Upper lobe of left lung (tissue), 6 donors: ENCODE results near the gene CARM1. TPM values are rescaled to one million over a fixed set of nuclear protein-coding genes. Genes with fewer than 3 reads are reported as not detected.
A peak's percentile ranks its signal among the peaks of the same experiment; 100 is the strongest.

ENCODE experiments used
- ATAC-seq, 2 donors: fragments of 200-7000 bp; cut with Tn5 transposase; one replicate each; pipeline ENCODE4 v1.9.1; 2022; ENCODE audit warnings: mild to moderate bottlenecking in 2 of 2, moderate library complexity in 2 of 2; ENCODE audit not compliant: low FRiP score in 2 of 2
- DNase-seq, 2 donors: peaks; one replicate each; pipeline ENCODE4 v3.0.0-alpha.2; 2019 to 2020
- H3K27ac ChIP-seq, 4 donors: fragments of 200-600 bp; sonication (generic); one replicate each; pipeline ENCODE4 v1.5.1; 2016 to 2019
- H3K27me3 ChIP-seq, 4 donors: fragments of 200-600 bp; sonication (generic); one replicate each; pipeline ENCODE4 v1.5.1; 2017 to 2019
- H3K36me3 ChIP-seq, 4 donors: fragments of 200-600 bp; sonication (generic); one replicate each; pipeline ENCODE4 v1.5.1; 2016 to 2019
- H3K4me1 ChIP-seq, 4 donors: fragments of 200-600 bp; sonication (generic); one replicate each; pipeline ENCODE4 v1.5.1; 2018 to 2019
- H3K4me3 ChIP-seq, 4 donors: fragments of 200-600 bp; sonication (generic); one replicate each; pipeline ENCODE4 v1.5.1; 2017 to 2019; ENCODE audit warnings: mild to moderate bottlenecking in 2 of 4, moderate library complexity in 1 of 4
- H3K9me3 ChIP-seq, 4 donors: fragments of 200-600 bp; sonication (generic); one replicate each; pipeline ENCODE4 v1.5.1; 2018 to 2019
- EP300 ChIP-seq, 4 donors: sonication (generic); formaldehyde crosslinking; IDR thresholded peaks; one replicate each; pipeline ENCODE4 v1.5.1; 2017; ENCODE audit warnings: antibody characterized with exemption in 4 of 4, control low read depth in 2 of 4
- POLR2A ChIP-seq, 4 donors: fragments of 450-650 bp; IDR thresholded peaks; one replicate each; pipeline ENCODE4 v1.5.1; 2016 to 2017; ENCODE audit warnings: antibody characterized with exemption in 4 of 4, mild to moderate bottlenecking in 2 of 4
- POLR2AphosphoS5 ChIP-seq, 2 donors: sonication (generic); formaldehyde crosslinking; IDR thresholded peaks; one replicate each; pipeline ENCODE4 v1.5.1; 2017; ENCODE audit warnings: antibody characterized with exemption in 2 of 2
- WGBS, 2 donors: methylation state at CpG; one replicate each; pipeline ENCODE4 v1.1.5; 2017 to 2018; 5-methylcytosine and 5-hydroxymethylcytosine counted together
- total RNA-seq, 6 donors: library from RNA; depleted of rRNA in 4 of 6; stranded (reverse); fragments of >200 nt in 4 of 6; gene quantifications; one replicate each; pipeline versions ENCODE4 v1.1.0 to v1.2.1, GENCODE V29; 2016 to 2021
- TF ChIP-seq, protein P1 (sequence below), 6 experiments: fragments of 450-650 bp in 4 of 6; fragments of 200-600 bp in 2 of 6; sonication (generic) in 2 of 6; IDR thresholded peaks; one replicate each; pipeline ENCODE4 v1.5.1; 2016 to 2019; ENCODE audit warnings: antibody characterized with exemption in 6 of 6
- donor health status: DM: no; HTN: no; CAD: no; lungs with moderate emphysema.
- donor health status: DM: no; HTN: yes; CAD: no; lungs with severe emphysema.

CARM1 gene
- total RNA-seq, 6 donors from 2014 or later: 19.0 to 30.6 (median 25.3) TPM

DNA sequence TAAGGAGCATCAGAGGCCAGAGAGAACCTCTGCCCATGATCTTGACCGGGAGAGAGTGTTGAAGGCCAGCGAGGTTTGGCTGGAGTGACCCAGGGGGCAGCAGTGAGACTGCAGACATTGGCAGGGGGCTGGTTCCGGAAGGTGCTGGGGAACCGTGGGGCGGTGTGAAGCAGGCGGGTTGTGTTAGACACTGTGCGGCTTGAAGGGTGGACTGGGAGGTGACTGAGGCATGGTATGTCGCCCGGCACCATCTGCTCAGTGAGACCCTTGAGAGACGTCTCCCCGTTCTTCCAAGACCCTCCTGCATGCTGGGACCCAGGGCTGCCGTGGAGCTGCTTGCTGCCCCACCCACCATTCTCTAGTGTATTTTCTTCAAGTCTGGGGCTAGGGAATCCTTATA lies 24.6 kb downstream of the CARM1 start:
- no peak overlapping the region for H3K4me3 ChIP-seq
- no peak overlapping the region for H3K27ac ChIP-seq
- ATAC-seq: no peak
- no peak for DNase-seq
- 87 to 95% methylated on average over 12 of the region's 12 CpGs for WGBS, 2 donors
- no peaks in the 10 kb centered on the region for H3K36me3 ChIP-seq
- H3K27me3 ChIP-seq: no peaks in the 10 kb centered on the region
- peaks cover 9 to 23% (median 21%) of the 10 kb centered on the region in 4 donors for H3K4me1 ChIP-seq
- no peaks in the 10 kb centered on the region for H3K9me3 ChIP-seq
- TF ChIP-seq EP300 (IDR thresholded peaks at IDR 0.05) (no peak), POLR2AphosphoS5 (IDR thresholded peaks at IDR 0.05) (no peak), POLR2A (IDR thresholded peaks at IDR 0.05) (no peak)
- TF ChIP-seq, protein P1, sequence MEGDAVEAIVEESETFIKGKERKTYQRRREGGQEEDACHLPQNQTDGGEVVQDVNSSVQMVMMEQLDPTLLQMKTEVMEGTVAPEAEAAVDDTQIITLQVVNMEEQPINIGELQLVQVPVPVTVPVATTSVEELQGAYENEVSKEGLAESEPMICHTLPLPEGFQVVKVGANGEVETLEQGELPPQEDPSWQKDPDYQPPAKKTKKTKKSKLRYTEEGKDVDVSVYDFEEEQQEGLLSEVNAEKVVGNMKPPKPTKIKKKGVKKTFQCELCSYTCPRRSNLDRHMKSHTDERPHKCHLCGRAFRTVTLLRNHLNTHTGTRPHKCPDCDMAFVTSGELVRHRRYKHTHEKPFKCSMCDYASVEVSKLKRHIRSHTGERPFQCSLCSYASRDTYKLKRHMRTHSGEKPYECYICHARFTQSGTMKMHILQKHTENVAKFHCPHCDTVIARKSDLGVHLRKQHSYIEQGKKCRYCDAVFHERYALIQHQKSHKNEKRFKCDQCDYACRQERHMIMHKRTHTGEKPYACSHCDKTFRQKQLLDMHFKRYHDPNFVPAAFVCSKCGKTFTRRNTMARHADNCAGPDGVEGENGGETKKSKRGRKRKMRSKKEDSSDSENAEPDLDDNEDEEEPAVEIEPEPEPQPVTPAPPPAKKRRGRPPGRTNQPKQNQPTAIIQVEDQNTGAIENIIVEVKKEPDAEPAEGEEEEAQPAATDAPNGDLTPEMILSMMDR (IDR thresholded peaks at IDR 0.05): no peak

DNA sequence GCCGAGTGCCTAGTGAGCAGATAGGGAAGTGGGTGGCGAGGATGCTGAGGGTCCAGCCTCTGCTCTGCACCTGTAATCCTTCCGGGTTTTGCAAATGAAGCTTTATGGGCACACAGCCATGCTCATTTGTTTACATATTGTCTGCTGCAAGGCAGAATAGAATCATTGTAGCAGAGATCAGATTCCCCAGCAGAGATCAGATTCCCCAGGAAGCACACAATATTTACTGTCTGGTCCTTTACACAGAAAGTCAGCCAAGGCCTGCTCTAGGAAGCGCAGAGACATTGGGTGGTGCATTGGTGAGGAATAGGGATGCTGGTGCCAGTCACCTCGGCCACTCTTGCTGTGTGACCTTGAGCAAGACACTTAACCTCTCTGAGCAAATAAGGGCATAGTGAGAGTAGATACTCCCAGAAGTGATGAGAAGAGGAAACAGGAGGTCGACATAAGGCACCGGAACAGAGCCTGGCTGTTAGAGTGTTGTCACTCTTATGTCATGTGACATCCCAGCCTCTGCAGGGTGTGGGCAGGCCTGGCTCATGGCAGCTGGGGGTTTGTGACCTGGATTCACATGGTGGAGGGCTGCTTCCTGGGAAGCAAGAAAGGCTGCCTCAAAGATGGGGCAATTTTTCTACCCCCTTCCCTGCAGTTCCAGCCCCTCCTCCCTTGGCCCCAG lies 25.6 kb downstream of the CARM1 start:
- WGBS, 2 donors: 31 to 44% methylated on average over 6 to 7 of the region's 7 CpGs
- no peak overlapping the region for H3K27ac ChIP-seq
- no peak overlapping the region for H3K4me3 ChIP-seq
- ATAC-seq (peak in 1 of 2 donors; percentile 22), DNase-seq (no peak)
- TF ChIP-seq EP300 (IDR thresholded peaks at IDR 0.05) (no peak), POLR2A (IDR thresholded peaks at IDR 0.05) (no peak), POLR2AphosphoS5 (IDR thresholded peaks at IDR 0.05) (no peak)
- TF ChIP-seq, protein P1 (IDR thresholded peaks at IDR 0.05): no peak
- no peaks in the 10 kb centered on the region for H3K36me3 ChIP-seq
- no peaks in the 10 kb centered on the region for H3K9me3 ChIP-seq
- no peaks in the 10 kb centered on the region for H3K27me3 ChIP-seq
- H3K4me1 ChIP-seq: peaks cover 9 to 17% (median 16%) of the 10 kb centered on the region in 4 donors

DNA sequence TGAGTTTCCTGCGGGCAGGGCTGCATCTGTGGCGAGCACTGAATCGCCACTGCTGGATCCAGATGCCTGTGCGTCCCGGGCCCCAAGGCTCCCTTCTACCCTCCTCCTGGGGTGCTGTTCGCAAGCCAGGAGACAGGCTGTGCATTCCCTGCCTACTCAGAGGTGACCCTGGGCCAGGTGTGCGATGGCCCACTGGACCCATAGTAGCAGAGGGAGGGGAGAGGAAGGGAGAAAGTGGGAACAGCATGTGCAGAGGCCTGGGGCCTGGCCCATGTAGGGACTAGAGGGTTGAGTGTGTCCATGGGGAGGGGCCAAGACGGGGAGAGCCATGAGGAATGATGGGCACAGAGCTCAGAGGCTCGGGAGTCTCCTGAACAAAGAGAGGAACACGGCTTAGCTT lies 27.3 kb downstream of the CARM1 start:
- TF ChIP-seq, protein P1 (IDR thresholded peaks at IDR 0.05): no peak
- TF ChIP-seq POLR2AphosphoS5 (IDR thresholded peaks at IDR 0.05) (no peak), EP300 (IDR thresholded peaks at IDR 0.05) (no peak), POLR2A (IDR thresholded peaks at IDR 0.05) (no peak)
- Histone ChIP-seq H3K27ac (peak overlapping the region in 1 of 4 donors; percentile 30), H3K27me3 (no peaks in the 10 kb centered on the region), H3K4me1 (peaks cover 9 to 17% (median 16%) of the 10 kb centered on the region in 4 donors), H3K4me3 (no peak overlapping the region), H3K9me3 (no peaks in the 10 kb centered on the region), H3K36me3 (no peaks in the 10 kb centered on the region)
- ATAC-seq (no peak), DNase-seq (no peak)
- 70 to 82% methylated on average over 8 to 10 of the region's 10 CpGs for WGBS, 2 donors

DNA sequence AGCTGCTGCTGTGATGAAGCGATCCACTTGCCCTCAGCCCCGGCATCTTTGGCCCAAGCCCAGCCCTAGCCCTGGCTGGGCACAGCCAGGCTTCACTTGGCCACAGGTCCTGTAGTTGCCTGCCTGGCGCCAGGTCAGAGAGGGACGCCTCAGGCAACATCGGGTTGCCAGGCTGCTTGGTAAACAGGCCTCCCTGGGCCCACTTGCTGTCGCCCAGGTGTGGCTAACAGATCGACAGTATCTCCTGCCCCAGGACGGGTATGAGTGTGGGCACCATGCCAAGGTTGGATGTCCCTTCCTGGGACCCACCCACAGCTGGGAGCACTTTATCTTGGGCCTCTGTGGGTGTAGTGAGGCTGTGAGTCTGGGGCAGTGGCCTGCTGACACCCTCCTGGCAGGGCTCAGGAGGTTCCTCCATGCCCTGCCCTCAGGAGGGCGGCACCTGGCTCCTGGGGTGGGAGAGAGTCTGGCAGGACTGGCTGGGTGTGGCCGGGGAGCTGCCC lies 27.8 kb downstream of the CARM1 start:
- no peaks in the 10 kb centered on the region for H3K36me3 ChIP-seq
- no peak for TF ChIP-seq POLR2AphosphoS5 (IDR thresholded peaks at IDR 0.05)
- TF ChIP-seq, protein P1 (IDR thresholded peaks at IDR 0.05): no peak
- TF ChIP-seq EP300 (IDR thresholded peaks at IDR 0.05): no peak
- no peak for TF ChIP-seq POLR2A (IDR thresholded peaks at IDR 0.05)
- H3K9me3 ChIP-seq: no peaks in the 10 kb centered on the region
- DNase-seq (peak; percentile 64 to 75), ATAC-seq (peak; percentile 48 to 74)
- no peak overlapping the region for H3K4me3 ChIP-seq
- no peaks in the 10 kb centered on the region for H3K27me3 ChIP-seq
- WGBS, 2 donors: 59 to 60% methylated on average over 4 to 10 of the region's 10 CpGs
- H3K4me1 ChIP-seq: peaks cover 9 to 17% (median 16%) of the 10 kb centered on the region in 4 donors
- H3K27ac ChIP-seq: peak overlapping the region; percentile 30 to 59 (median 38)
